GM12878 (cell line): Measurements from ENCODE around the gene TIMP3. TPM values are rescaled to one million over a fixed set of nuclear protein-coding genes. Genes with fewer than 3 reads are reported as not detected.

Experiments
- ATAC-seq: fragments of 200-7000 bp; cut with Tn5 transposase; 3 replicates; pipeline ENCODE4 v1.9.1; 2020; ENCODE audit warnings: mild to moderate bottlenecking, moderate library complexity
- BruUV-seq: library from RNA; stranded (reverse); fragments of 400-500 nt; replicated peaks from 2 replicates; lab custom pipeline; 2021; lab: Mats Ljungman, UMichigan
- CTCF ChIA-PET: fragments of 300-600 bp; sonication (Branson Sonifier 250); formaldehyde crosslinking; extraction: SDS; loops from one replicate; lab custom pipeline; 2021; ENCODE audit warnings: inconsistent platforms; lab: Yijun Ruan, JAX
- POLR2A ChIA-PET: fragments of 350-600 bp; formaldehyde crosslinking; extraction: SDS; loops from one replicate; lab custom pipeline; 2021; ENCODE audit warnings: inconsistent platforms; lab: Charles Lee
- RAD21 ChIA-PET: fragments of 300-600 bp; sonication (Branson Sonifier 250); formaldehyde crosslinking; loops from one replicate; lab custom pipeline; 2023; ENCODE audit warnings: antibody characterized with exemption; ENCODE audit not compliant: unreplicated experiment; lab: Charles Lee
- SMC1A ChIA-PET: fragments of 300-600 bp; sonication (Branson Sonifier 250); formaldehyde crosslinking; loops from one replicate; lab custom pipeline; 2023; ENCODE audit not compliant: unreplicated experiment, uncharacterized antibody; lab: Charles Lee
- DNase-seq: peaks from one replicate; pipeline ENCODE4 v3.0.0-alpha.2; 2011; ENCODE audit warnings: low read depth, low spot score
- FAIRE-seq: peaks from 3 replicates; lab custom pipeline; 2011; peaks lifted over from hg19 to GRCh38; lab: Jason Lieb, UNC
- H2AFZ ChIP-seq: 2 replicates; pipeline ENCODE4 v1.6.0; 2011; ENCODE audit warnings: low read depth, low read length, control low read depth; ENCODE audit not compliant: control insufficient read depth
- H3K27ac ChIP-seq: 2 replicates; pipeline ENCODE4 v1.5.1; 2011; ENCODE audit warnings: control low read depth; ENCODE audit not compliant: control insufficient read depth, insufficient read depth
- H3K27me3 ChIP-seq, 2 experiments: replicated peaks in 1 of 2; 2 replicates each; pipeline versions ENCODE4 v1.6.0 to v1.6.1; 2011; ENCODE audit warnings: low read length in 1 of 2; ENCODE audit not compliant: control insufficient read depth in 2 of 2, insufficient read depth in 2 of 2
- H3K36me3 ChIP-seq, 2 experiments: 2 replicates each; pipeline ENCODE4 v1.5.1; 2011; ENCODE audit warnings: low read length in 1 of 2; ENCODE audit not compliant: control insufficient read depth in 2 of 2, insufficient read depth in 2 of 2
- H3K4me1 ChIP-seq: 2 replicates; pipeline ENCODE4 v1.6.1; 2011; ENCODE audit warnings: mild to moderate bottlenecking, low read length, moderate library complexity, mixed read lengths; ENCODE audit not compliant: control insufficient read depth, insufficient read depth
- H3K4me2 ChIP-seq: 2 replicates; pipeline ENCODE4 v1.6.0; 2011; ENCODE audit warnings: control low read depth; ENCODE audit not compliant: control insufficient read depth, insufficient read depth
- H3K4me3 ChIP-seq: fragments of 200-600 bp; sonication (generic); 2 replicates; pipeline ENCODE4 v1.5.1; 2016
- H3K79me2 ChIP-seq: 2 replicates; pipeline ENCODE4 v1.6.0; 2011; ENCODE audit warnings: low read length; ENCODE audit not compliant: control insufficient read depth, insufficient read depth
- H3K9ac ChIP-seq: 2 replicates; pipeline ENCODE4 v1.8.0; 2011; ENCODE audit warnings: low read length, control low read depth, mixed read lengths; ENCODE audit not compliant: control insufficient read depth, insufficient read depth
- H3K9me3 ChIP-seq: replicated peaks from 3 replicates; pipeline ENCODE4 v1.5.1; 2011; ENCODE audit warnings: mild to moderate bottlenecking, low read length; ENCODE audit not compliant: control insufficient read depth, insufficient read depth
- H4K20me1 ChIP-seq: 2 replicates; pipeline ENCODE4 v1.6.0; 2011; ENCODE audit not compliant: control insufficient read depth, insufficient read depth
- CBX5 ChIP-seq: sonication (generic); IDR thresholded peaks from 2 replicates; pipeline ENCODE4 v1.6.1; 2016; ENCODE audit warnings: low read depth, moderate library complexity, mild to moderate bottlenecking, inconsistent platforms
- CREM ChIP-seq: IDR thresholded peaks from 2 replicates; pipeline ENCODE4 v1.6.1; 2014; ENCODE audit warnings: antibody characterized with exemption, low read depth
- LARP7 ChIP-seq: fragments of 450-650 bp; IDR thresholded peaks from 2 replicates; pipeline ENCODE4 v1.6.1; 2017; ENCODE audit warnings: mild to moderate bottlenecking
- NFXL1 ChIP-seq: fragments of 450-650 bp; IDR thresholded peaks from 2 replicates; pipeline ENCODE4 v1.6.1; 2017; ENCODE audit warnings: antibody characterized with exemption, mild to moderate bottlenecking, borderline replicate concordance
- POU2F2 ChIP-seq: IDR thresholded peaks from 3 replicates; pipeline ENCODE4 v1.6.1; 2011; ENCODE audit warnings: low read depth, mild to moderate bottlenecking, low read length, borderline replicate concordance
- SIX5 ChIP-seq: IDR thresholded peaks from 2 replicates; pipeline ENCODE4 v1.6.1; 2011; ENCODE audit warnings: mild to moderate bottlenecking, low read depth, low read length, moderate library complexity; ENCODE audit not compliant: severe bottlenecking
- WGBS: methylation state at CpG from one replicate; pipeline ENCODE4 v1.1.6; 2016; ENCODE audit warnings: low lambda C conversion rate; ENCODE audit not compliant: insufficient replicate concordance, insufficient coverage; ENCODE audit errors: missing lambda C conversion rate; 5-methylcytosine and 5-hydroxymethylcytosine counted together
- in situ Hi-C: fragments of 300-500 bp; cut with MboI; formaldehyde crosslinking; loops from 9 replicates; pipeline ENCODE4 v1.14.3; 2018; ENCODE audit warnings: mixed read lengths
- intact Hi-C: fragments of 100-400 bp; cut with micrococcal nuclease; formaldehyde crosslinking; loops from one replicate; pipeline ENCODE4 v1.14.2; 2022; ENCODE audit not compliant: unreplicated experiment
- polyA plus RNA-seq, 11 experiments: library from polyadenylated mRNA; depleted of rRNA in 4 of 11; unstranded in 6 of 11; stranded (reverse) in 5 of 11; fragments of >200 nt; fragmentation: Nextera tagmentation in 4 of 11; fragmentation: Illumina TruSeq in 1 of 11; extraction: Ambion mirVana in 4 of 11; extraction: Trizol in 1 of 11; gene quantifications; 1 replicate in 1 of 11; 2 replicates in 10 of 11; pipeline versions ENCODE4 v1.2.1 to v1.2.3, GENCODE V29; 2011 to 2016; ENCODE audit warnings: inconsistent platforms in 2 of 11, missing spikeins in 2 of 11, low read depth in 1 of 11
- total RNA-seq, 4 experiments: library from RNA; depleted of rRNA in 3 of 4; stranded (reverse); fragments of >200 nt in 3 of 4; fragmentation: Illumina TruSeq in 1 of 4; extraction: Trizol in 1 of 4; gene quantifications; 2 replicates each; pipeline versions ENCODE4 v1.2.1 to v1.2.3, GENCODE V29; 2013 to 2021
- TF ChIP-seq, protein P1 (sequence below): fragments of 450-650 bp; conservative IDR thresholded peaks from 2 replicates; pipeline ENCODE4 v1.6.1; 2017; ENCODE audit warnings: mild to moderate bottlenecking, moderate library complexity
- TF ChIP-seq, protein P2 (sequence below): fragments of 450-650 bp; IDR thresholded peaks from 2 replicates; pipeline ENCODE4 v1.6.1; 2017; ENCODE audit warnings: borderline replicate concordance
- TF ChIP-seq, protein P3 (sequence below): IDR thresholded peaks from 2 replicates; pipeline ENCODE4 v1.6.1; 2011; ENCODE audit warnings: low read depth, low read length, improper control_type of control experiment, borderline replicate concordance
- TF ChIP-seq, protein P4 (sequence below): IDR thresholded peaks from 2 replicates; pipeline ENCODE4 v1.6.1; 2012; ENCODE audit warnings: improper control_type of control experiment, low read depth, low read length; ENCODE audit not compliant: insufficient replicate concordance

The TIMP3 gene
- total and polyA plus RNA-seq, 10 of the 15 experiments (the other 5 are each of a cell fraction or from before 2014, with no cell fraction given): 0.01 to 0.74 (median 0.27) TPM; not detected in 5

DNA sequence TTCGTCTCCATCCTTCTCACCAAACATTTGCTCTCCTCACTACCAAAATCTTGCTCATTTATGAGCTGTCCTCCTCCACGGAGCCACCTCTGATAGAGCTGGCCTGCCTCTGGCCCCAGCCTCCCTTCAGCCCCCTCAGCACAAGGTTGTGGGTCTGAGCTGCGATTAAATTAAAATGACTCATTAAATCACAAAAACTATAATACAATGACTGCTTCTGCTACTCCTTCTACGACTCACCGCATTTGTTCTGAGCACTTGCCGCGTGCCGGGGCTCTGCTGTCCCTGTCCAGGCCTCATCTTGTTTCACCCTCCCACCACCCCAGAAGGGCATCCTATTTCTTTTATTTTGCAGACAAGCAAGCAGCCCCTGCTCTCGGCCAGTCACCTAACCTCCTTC, 49.2 kb upstream of the TIMP3 start:
- SMC1A ChIA-PET: no interaction called here
- Histone ChIP-seq H3K27ac (no peak overlapping the region), H3K4me3 (no peak overlapping the region), H3K4me2 (no peak overlapping the region), H3K9me3 (no peaks in the 10 kb centered on the region), H3K36me3 (no peaks in the 10 kb centered on the region), H3K27me3 (no peaks in the 10 kb centered on the region; a peak in 1 of 4 replicates), H3K4me1 (no peaks in the 10 kb centered on the region), H4K20me1 (no peaks in the 10 kb centered on the region), H3K79me2 (no peaks in the 10 kb centered on the region), H3K9ac (no peak overlapping the region), H2AFZ (no peak overlapping the region)
- in situ Hi-C loops: no loop called here
- TF ChIP-seq, protein P1, sequence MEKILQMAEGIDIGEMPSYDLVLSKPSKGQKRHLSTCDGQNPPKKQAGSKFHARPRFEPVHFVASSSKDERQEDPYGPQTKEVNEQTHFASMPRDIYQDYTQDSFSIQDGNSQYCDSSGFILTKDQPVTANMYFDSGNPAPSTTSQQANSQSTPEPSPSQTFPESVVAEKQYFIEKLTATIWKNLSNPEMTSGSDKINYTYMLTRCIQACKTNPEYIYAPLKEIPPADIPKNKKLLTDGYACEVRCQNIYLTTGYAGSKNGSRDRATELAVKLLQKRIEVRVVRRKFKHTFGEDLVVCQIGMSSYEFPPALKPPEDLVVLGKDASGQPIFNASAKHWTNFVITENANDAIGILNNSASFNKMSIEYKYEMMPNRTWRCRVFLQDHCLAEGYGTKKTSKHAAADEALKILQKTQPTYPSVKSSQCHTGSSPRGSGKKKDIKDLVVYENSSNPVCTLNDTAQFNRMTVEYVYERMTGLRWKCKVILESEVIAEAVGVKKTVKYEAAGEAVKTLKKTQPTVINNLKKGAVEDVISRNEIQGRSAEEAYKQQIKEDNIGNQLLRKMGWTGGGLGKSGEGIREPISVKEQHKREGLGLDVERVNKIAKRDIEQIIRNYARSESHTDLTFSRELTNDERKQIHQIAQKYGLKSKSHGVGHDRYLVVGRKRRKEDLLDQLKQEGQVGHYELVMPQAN: no peak
- TF ChIP-seq, protein P2, sequence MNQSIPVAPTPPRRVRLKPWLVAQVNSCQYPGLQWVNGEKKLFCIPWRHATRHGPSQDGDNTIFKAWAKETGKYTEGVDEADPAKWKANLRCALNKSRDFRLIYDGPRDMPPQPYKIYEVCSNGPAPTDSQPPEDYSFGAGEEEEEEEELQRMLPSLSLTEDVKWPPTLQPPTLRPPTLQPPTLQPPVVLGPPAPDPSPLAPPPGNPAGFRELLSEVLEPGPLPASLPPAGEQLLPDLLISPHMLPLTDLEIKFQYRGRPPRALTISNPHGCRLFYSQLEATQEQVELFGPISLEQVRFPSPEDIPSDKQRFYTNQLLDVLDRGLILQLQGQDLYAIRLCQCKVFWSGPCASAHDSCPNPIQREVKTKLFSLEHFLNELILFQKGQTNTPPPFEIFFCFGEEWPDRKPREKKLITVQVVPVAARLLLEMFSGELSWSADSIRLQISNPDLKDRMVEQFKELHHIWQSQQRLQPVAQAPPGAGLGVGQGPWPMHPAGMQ: no peak
- TF ChIP-seq, protein P3, sequence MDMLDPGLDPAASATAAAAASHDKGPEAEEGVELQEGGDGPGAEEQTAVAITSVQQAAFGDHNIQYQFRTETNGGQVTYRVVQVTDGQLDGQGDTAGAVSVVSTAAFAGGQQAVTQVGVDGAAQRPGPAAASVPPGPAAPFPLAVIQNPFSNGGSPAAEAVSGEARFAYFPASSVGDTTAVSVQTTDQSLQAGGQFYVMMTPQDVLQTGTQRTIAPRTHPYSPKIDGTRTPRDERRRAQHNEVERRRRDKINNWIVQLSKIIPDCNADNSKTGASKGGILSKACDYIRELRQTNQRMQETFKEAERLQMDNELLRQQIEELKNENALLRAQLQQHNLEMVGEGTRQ: no peak
- no peak for TF ChIP-seq CBX5
- TF ChIP-seq LARP7: no peak
- TF ChIP-seq NFXL1: no peak
- TF ChIP-seq SIX5: no peak
- no peak for TF ChIP-seq CREM
- no peak for TF ChIP-seq POU2F2
- TF ChIP-seq, protein P4, sequence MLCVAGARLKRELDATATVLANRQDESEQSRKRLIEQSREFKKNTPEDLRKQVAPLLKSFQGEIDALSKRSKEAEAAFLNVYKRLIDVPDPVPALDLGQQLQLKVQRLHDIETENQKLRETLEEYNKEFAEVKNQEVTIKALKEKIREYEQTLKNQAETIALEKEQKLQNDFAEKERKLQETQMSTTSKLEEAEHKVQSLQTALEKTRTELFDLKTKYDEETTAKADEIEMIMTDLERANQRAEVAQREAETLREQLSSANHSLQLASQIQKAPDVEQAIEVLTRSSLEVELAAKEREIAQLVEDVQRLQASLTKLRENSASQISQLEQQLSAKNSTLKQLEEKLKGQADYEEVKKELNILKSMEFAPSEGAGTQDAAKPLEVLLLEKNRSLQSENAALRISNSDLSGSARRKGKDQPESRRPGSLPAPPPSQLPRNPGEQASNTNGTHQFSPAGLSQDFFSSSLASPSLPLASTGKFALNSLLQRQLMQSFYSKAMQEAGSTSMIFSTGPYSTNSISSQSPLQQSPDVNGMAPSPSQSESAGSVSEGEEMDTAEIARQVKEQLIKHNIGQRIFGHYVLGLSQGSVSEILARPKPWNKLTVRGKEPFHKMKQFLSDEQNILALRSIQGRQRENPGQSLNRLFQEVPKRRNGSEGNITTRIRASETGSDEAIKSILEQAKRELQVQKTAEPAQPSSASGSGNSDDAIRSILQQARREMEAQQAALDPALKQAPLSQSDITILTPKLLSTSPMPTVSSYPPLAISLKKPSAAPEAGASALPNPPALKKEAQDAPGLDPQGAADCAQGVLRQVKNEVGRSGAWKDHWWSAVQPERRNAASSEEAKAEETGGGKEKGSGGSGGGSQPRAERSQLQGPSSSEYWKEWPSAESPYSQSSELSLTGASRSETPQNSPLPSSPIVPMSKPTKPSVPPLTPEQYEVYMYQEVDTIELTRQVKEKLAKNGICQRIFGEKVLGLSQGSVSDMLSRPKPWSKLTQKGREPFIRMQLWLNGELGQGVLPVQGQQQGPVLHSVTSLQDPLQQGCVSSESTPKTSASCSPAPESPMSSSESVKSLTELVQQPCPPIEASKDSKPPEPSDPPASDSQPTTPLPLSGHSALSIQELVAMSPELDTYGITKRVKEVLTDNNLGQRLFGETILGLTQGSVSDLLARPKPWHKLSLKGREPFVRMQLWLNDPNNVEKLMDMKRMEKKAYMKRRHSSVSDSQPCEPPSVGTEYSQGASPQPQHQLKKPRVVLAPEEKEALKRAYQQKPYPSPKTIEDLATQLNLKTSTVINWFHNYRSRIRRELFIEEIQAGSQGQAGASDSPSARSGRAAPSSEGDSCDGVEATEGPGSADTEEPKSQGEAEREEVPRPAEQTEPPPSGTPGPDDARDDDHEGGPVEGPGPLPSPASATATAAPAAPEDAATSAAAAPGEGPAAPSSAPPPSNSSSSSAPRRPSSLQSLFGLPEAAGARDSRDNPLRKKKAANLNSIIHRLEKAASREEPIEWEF: no peak
- DNase-seq (no peak), ATAC-seq (no peak), FAIRE-seq (no peak)
- RAD21 ChIA-PET: no interaction called here
- CTCF ChIA-PET: no interaction called here
- intact Hi-C loops: no loop called here
- 1% methylated on average over 9 of the region's 9 CpGs for WGBS
- POLR2A ChIA-PET: no interaction called here
- BruUV-seq: no TSS peak
